ENCODE measurements around the gene GFPT2.

DNA sequence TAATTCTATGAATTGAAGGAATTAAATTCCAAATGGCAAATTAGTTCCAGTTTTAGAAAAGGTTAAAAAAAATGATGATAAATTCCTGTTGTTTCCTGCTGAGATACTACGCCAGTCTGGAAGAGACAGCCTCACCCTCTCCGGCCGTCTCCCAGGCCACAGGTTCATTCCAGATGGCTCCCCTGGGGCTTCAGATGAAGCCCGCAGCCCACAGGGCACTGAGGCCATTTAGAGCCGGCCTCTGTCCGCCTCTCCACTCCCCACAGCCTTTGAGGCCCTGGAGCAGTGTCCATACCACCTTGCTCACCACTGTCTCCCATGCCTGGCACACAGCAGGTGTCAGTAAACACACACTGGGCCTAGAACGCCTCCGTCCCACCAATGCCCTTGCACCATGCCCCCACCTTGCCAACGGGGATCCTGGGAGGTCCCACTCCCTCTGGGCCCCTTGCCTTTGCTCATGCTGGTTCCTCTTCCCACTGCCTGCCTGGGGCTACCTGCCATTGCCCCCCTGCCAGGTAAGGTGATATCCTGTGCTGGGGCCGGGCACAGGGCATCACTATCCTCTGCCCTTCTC is 26.1 kb downstream of the GFPT2 start:
- TF ChIP-seq, protein P1, sequence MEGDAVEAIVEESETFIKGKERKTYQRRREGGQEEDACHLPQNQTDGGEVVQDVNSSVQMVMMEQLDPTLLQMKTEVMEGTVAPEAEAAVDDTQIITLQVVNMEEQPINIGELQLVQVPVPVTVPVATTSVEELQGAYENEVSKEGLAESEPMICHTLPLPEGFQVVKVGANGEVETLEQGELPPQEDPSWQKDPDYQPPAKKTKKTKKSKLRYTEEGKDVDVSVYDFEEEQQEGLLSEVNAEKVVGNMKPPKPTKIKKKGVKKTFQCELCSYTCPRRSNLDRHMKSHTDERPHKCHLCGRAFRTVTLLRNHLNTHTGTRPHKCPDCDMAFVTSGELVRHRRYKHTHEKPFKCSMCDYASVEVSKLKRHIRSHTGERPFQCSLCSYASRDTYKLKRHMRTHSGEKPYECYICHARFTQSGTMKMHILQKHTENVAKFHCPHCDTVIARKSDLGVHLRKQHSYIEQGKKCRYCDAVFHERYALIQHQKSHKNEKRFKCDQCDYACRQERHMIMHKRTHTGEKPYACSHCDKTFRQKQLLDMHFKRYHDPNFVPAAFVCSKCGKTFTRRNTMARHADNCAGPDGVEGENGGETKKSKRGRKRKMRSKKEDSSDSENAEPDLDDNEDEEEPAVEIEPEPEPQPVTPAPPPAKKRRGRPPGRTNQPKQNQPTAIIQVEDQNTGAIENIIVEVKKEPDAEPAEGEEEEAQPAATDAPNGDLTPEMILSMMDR (conservative IDR thresholded peaks at IDR 0.05 in 1 of 2, IDR thresholded peaks at IDR 0.05 in 1 of 2; ENCODE audit: extremely low read depth in 1 of 2, insufficient read depth in 1 of 2, low read depth in 1 of 2, low read length in 2 of 2) = no peak
- TF ChIP-seq EZH2 (IDR thresholded peaks at IDR 0.05; ENCODE audit: borderline replicate concordance, low read length) = no peak
